Peyer's patch (tissue), 4 donors: ENCODE results near the gene ABCC12. TPM values are rescaled to one million over a fixed set of nuclear protein-coding genes. Genes with fewer than 3 reads are reported as not detected.
A peak's percentile ranks its signal among the peaks of the same experiment; 100 is the strongest.

Experiments
- DNase-seq, 3 donors: peaks; one replicate each; pipeline ENCODE4 v3.0.0-alpha.2; 2017 to 2019
- H3K27ac ChIP-seq, 4 donors: fragments of 200-600 bp; sonication (generic); one replicate each; pipeline ENCODE4 v1.5.1; 2016 to 2019
- H3K27me3 ChIP-seq, 2 donors: fragments of 200-600 bp; sonication (generic); one replicate each; pipeline ENCODE4 v1.5.1; 2019
- H3K36me3 ChIP-seq, 3 donors: fragments of 200-600 bp; sonication (generic); one replicate each; pipeline ENCODE4 v1.5.1; 2016 to 2019
- H3K4me1 ChIP-seq, 4 donors: fragments of 200-600 bp; sonication (generic); one replicate each; pipeline ENCODE4 v1.5.1; 2016 to 2019
- H3K4me3 ChIP-seq, 4 donors: fragments of 200-600 bp; sonication (generic); 1 replicate in 3 of 4; 2 replicates in 1 of 4; pipeline ENCODE4 v1.5.1; 2016 to 2019; ENCODE audit warnings: mild to moderate bottlenecking in 1 of 4
- H3K9me3 ChIP-seq, 4 donors: fragments of 200-600 bp; sonication (generic); one replicate each; pipeline ENCODE4 v1.5.1; 2016 to 2019; ENCODE audit warnings: mild to moderate bottlenecking in 1 of 4
- POLR2A ChIP-seq, 2 donors: fragments of 450-650 bp; IDR thresholded peaks; one replicate each; pipeline ENCODE4 v1.5.1; 2017; ENCODE audit warnings: antibody characterized with exemption in 2 of 2, mild to moderate bottlenecking in 2 of 2, moderate library complexity in 2 of 2
- total RNA-seq, 4 donors: library from RNA; depleted of rRNA; stranded (reverse); fragments of >200 nt; gene quantifications; one replicate each; pipeline ENCODE4 v1.1.0, GENCODE V29; 2016
- TF ChIP-seq, protein P1 (sequence below), 6 experiments: fragments of 450-650 bp in 4 of 6; fragments of 200-600 bp in 2 of 6; sonication (generic) in 1 of 6; IDR thresholded peaks; one replicate each; pipeline ENCODE4 v1.5.1; 2017 to 2019; ENCODE audit warnings: antibody characterized with exemption in 6 of 6, mild to moderate bottlenecking in 3 of 6, moderate library complexity in 1 of 6

ABCC12 gene
- not detected for total RNA-seq

DNA sequence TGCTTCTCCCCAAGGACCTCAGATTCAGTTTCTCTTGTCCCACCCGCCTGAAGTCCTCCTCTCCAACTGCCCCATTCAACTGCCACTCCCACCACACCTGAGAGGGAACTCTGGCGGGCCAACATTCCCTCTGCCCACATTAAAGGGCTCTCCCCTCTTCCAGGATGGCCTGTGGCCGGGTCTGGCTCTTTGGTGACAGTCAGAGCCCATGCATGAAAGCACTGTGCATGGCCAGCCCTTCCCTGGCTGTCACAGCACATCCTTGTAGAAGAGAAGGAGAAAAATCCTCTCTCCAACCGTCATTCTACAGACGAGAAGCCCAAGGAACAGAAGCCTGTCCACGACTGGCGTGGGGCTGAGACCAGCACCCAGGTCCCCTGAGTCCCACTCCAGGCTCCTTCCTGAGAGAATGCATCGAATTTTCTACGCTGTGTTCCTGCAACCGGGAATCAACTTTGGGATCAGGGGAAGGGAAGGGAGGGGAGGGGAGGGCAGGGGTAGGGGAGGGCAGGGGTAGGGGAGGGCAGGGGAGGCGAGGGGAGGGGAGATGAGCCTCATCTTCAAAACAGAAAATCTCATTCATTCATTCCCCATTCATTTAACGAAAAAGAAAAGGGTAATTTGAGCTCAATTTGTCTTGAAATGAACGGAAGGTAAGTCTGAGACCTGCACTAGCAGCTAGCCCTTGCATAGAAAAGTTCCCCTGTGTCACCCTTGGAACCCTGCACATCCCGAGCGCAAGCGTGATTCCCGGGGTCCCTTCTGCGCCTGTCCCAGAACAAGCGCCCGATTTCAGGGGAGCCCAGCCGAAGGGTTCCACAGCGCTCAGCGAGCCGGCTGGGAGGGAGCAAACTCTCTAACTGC lies at the start of gene ABCC12:
Gene ABCC12, minus strand, starts transcription at position 68 of the 864 bp plus-strand sequence. CDS start 9,569 bp downstream, outside the sequence.
- Histone ChIP-seq H3K4me1 (no peaks in the 10 kb centered on the region), H3K36me3 (no peaks in the 10 kb centered on the region), H3K27ac (no peak within 1 kb of the TSS), H3K9me3 (no peaks in the 10 kb centered on the region), H3K27me3 (no peaks in the 10 kb centered on the region), H3K4me3 (no peak within 1 kb of the TSS)
- TF ChIP-seq POLR2A (IDR thresholded peaks at IDR 0.05), result no peak
- TF ChIP-seq, protein P1, sequence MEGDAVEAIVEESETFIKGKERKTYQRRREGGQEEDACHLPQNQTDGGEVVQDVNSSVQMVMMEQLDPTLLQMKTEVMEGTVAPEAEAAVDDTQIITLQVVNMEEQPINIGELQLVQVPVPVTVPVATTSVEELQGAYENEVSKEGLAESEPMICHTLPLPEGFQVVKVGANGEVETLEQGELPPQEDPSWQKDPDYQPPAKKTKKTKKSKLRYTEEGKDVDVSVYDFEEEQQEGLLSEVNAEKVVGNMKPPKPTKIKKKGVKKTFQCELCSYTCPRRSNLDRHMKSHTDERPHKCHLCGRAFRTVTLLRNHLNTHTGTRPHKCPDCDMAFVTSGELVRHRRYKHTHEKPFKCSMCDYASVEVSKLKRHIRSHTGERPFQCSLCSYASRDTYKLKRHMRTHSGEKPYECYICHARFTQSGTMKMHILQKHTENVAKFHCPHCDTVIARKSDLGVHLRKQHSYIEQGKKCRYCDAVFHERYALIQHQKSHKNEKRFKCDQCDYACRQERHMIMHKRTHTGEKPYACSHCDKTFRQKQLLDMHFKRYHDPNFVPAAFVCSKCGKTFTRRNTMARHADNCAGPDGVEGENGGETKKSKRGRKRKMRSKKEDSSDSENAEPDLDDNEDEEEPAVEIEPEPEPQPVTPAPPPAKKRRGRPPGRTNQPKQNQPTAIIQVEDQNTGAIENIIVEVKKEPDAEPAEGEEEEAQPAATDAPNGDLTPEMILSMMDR (IDR thresholded peaks at IDR 0.05), result no peak
- no peak for DNase-seq

DNA sequence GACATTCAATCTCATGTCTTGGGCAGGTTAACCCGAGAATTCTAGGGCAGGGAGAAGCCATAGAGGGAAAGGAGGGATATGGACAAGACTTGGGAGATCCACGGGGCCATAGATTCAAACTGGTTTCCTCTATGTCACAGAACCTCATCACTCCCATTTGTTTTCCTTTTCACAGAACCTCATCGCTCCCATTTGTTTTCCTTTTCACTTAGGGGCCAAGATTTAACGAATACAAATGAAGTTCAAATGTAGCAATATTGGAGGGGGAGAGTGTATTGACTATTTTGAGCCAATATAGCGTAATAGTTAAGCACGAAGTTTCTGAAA lies 49.0 kb upstream of the ABCC12 start:
- no peaks in the 10 kb centered on the region for H3K27me3 ChIP-seq
- no peak for DNase-seq
- TF ChIP-seq POLR2A (IDR thresholded peaks at IDR 0.05), result no peak

DNA sequence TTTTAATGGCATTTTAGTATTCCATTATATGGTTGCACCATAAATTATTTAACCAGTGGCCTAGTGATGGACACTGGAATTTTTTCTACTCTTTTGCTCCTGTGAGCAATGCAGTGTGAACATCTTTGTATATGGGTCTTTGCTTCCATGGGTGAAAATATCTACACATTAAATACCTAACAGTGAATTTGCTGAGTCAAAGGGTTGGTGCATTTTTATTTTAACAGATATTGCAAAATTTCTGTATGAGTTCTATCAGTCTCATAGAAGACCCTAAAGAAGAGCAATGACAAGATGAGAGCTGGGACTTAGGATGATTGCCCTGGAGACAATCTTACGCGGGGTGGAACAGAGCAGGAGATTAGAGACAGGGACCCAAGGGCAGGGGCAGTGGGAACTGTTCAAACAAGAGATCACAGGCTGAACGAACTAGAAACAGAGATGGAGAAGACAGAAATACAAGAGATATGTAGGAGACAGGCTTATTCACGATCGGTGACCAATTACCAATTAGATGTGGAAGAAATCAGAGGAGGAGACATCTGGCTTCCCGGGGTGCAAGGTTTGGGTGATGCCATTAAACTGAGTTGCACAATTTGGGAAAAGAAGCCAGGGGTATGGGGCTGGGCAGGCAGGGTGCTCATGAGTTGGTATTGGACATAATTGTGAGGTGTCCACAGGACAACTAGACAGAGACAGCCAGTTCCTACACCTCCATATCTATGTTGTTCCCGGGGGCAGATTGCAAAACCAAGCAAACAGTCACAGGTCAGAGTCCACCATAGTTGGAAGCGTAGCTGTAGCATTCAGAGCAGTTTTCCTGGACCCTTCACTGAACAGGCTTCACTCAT lies 48.4 kb upstream of the ABCC12 start:
- Histone ChIP-seq H3K27ac (peak overlapping the region in 2 of 4 donors; percentile 64 to 66), H3K4me1 (no peaks in the 10 kb centered on the region)

More for the DNA sequence above, 49.0 kb upstream of the ABCC12 start:
- Histone ChIP-seq H3K4me3 (no peak overlapping the region), H3K36me3 (no peaks in the 10 kb centered on the region), H3K27ac (peak overlapping the region in 2 of 4 donors; percentile 64 to 66), H3K4me1 (no peaks in the 10 kb centered on the region), H3K9me3 (no peaks in the 10 kb centered on the region)

DNA sequence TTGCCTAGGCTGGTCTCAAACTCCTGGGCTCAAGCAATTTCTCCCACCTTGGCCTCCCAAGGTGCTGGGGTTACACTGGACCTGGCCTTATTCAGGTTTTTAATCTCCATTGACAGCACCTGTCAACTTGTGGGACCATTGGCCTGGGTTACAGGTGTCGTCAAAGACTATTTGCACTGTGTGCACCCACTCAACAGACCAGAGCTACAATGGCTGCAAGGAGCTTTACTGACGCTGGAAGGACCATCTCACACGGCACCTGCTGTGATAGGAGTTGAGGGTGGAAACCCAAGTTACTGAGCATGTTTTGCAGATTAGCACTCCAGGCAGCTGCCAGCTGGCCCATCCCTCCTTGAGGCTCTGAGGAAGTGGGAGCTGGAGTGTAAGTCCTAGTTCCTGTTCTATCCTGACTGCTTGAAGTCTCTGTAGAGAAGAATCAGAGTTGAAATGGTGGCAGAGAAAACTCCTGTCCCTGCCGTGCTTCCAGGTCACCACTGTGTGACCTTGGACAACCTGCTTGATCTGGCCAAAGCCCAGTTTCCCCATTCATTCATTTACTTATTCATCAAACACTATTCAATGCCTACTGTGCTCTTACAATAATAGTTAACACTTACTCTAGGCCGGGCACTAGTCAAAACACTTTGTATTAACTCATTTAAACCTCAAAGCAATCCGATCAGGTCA lies 45.9 kb upstream of the ABCC12 start:
- TF ChIP-seq POLR2A (IDR thresholded peaks at IDR 0.05), result no peak
- TF ChIP-seq, protein P1 (IDR thresholded peaks at IDR 0.05), result no peak
- Histone ChIP-seq H3K4me3 (no peak overlapping the region), H3K4me1 (no peaks in the 10 kb centered on the region), H3K36me3 (no peaks in the 10 kb centered on the region), H3K9me3 (no peaks in the 10 kb centered on the region), H3K27me3 (no peaks in the 10 kb centered on the region), H3K27ac (no peak overlapping the region)
- no peak for DNase-seq

More for the DNA sequence above, 48.4 kb upstream of the ABCC12 start:
- peak in 1 of 3 donors; percentile 80 for DNase-seq
- H3K4me3 ChIP-seq, result no peak overlapping the region
- no peak for TF ChIP-seq POLR2A (IDR thresholded peaks at IDR 0.05)
- TF ChIP-seq, protein P1 (IDR thresholded peaks at IDR 0.05), result no peak
- H3K9me3 ChIP-seq, result no peaks in the 10 kb centered on the region
- H3K36me3 ChIP-seq, result no peaks in the 10 kb centered on the region
- H3K27me3 ChIP-seq, result no peaks in the 10 kb centered on the region

DNA sequence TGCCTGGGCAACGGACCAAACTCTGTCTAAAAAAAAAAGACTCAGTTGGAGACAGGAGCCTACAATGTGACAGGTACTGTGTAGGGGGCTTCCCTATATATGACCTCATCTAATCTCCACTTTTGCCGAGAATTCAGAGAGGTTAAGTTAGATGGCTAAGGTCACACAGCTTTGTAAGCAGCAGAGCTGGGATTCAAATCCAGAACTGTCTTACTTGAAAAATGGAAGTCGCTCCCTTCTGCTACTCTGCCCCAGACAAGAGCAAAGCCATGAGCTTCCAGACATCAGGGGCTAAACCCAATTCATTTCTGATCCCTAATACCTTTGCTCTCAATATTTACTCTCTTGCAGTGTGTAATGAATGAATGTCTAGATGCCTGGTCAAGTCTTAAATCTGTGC lies 41.5 kb upstream of the ABCC12 start:
- no peak overlapping the region for H3K27ac ChIP-seq
- H3K4me1 ChIP-seq, result no peaks in the 10 kb centered on the region
- no peak overlapping the region for H3K4me3 ChIP-seq
- TF ChIP-seq POLR2A (IDR thresholded peaks at IDR 0.05), result no peak
- TF ChIP-seq, protein P1 (IDR thresholded peaks at IDR 0.05), result no peak
- DNase-seq, result no peak
- H3K9me3 ChIP-seq, result no peaks in the 10 kb centered on the region
- H3K36me3 ChIP-seq, result no peaks in the 10 kb centered on the region
- H3K27me3 ChIP-seq, result no peaks in the 10 kb centered on the region
